Pancreas (tissue), 10 donors: ENCODE measurements around the gene CIROP. TPM values are rescaled to one million over a fixed set of nuclear protein-coding genes. Genes with fewer than 3 reads are reported as not detected.

ENCODE experiments used
- ATAC-seq, 4 donors: fragments of 200-7000 bp; cut with Tn5 transposase; one replicate each; pipeline versions ENCODE4 v1.8.0 to v1.9.1; 2020; ENCODE audit warnings: mild to moderate bottlenecking in 4 of 4, moderate library complexity in 4 of 4
- DNase-seq, 6 donors: peaks; one replicate each; pipeline ENCODE4 v3.0.0-alpha.2; 2020
- FAIRE-seq: peaks from 2 replicates; lab custom pipeline; 2012; peaks lifted over from hg19 to GRCh38; lab: Jason Lieb, UNC
- H3K27ac ChIP-seq, 4 donors: fragments of 200-600 bp; sonication (generic); 1 replicate in 3 of 4; 2 replicates in 1 of 4; pipeline versions ENCODE4 v1.5.0 to v1.8.0; 2020
- H3K27me3 ChIP-seq, 4 donors: fragments of 200-600 bp; one replicate each; pipeline ENCODE4 v1.8.0; 2021
- H3K36me3 ChIP-seq, 3 donors: fragments of 200-600 bp; sonication (generic) in 1 of 3; one replicate each; pipeline versions ENCODE4 v1.5.0 to v1.8.0; 2020 to 2021
- H3K4me1 ChIP-seq, 3 donors: fragments of 200-600 bp; one replicate each; pipeline ENCODE4 v1.8.0; 2021
- H3K4me3 ChIP-seq, 4 donors: fragments of 200-600 bp; sonication (generic) in 2 of 4; one replicate each; pipeline versions ENCODE4 v1.5.0 to v1.8.0; 2020 to 2021
- H3K9me3 ChIP-seq, 4 donors: fragments of 200-600 bp; one replicate each; pipeline ENCODE4 v1.8.0; 2021
- WGBS, 2 donors: extraction: QIAGEN DNeasy Blood & Tissue Kit; methylation state at CpG; one replicate each; pipeline ENCODE4 v1.1.7; 2013; 5-methylcytosine and 5-hydroxymethylcytosine counted together
- intact Hi-C, 3 donors: fragments of 100-400 bp; cut with DNase I; formaldehyde crosslinking; loops; one replicate each; pipeline versions ENCODE4 v1.11.1 to v1.14.2; 2022
- polyA plus RNA-seq, 2 donors: library from polyadenylated mRNA; stranded (reverse); fragments of 200-250 nt; gene quantifications; one replicate each; pipeline ENCODE4 v1.2.3, GENCODE V29; 2013
- total RNA-seq, 6 donors: library from RNA; stranded (reverse); fragmentation: NEBNext Ultra II Directional in 4 of 6; extraction: Animal tissue kit (Norgen Biotek cat#: 25700) in 4 of 6; gene quantifications; one replicate each; pipeline versions ENCODE4 v1.2.1 to v1.2.4, GENCODE V29; 2021 to 2023
- TF ChIP-seq, protein P1 (sequence below), 4 donors: fragments of 200-600 bp; sonication (generic) in 3 of 4; IDR thresholded peaks; one replicate each; pipeline versions ENCODE4 v1.5.0 to v1.8.0; 2021; ENCODE audit warnings: antibody characterized with exemption in 4 of 4
- donor health status: healthy with polysubstance abuse.
- donor health status: DM: no; HTN: no; CAD: no; lungs with moderate emphysema.
- donor health status: DM: no; HTN: no; CAD: no.
- donor health status: control.
- donor health status: control.
- donor health status: Bipolar disorder and iron deficiency.
- donor health status: DM: yes; HTN: yes; CAD: no.
- donor health status: DM: no; HTN: no; CAD: no.
- donor health status: DM: no; HTN: no; CAD: no.
- donor health status: DM: yes; HTN: yes; CAD: no.

CIROP gene
- total and polyA plus RNA-seq, 8 donors: not detected

GRCh38 chr14:23131482-23131881 lies 26.7 kb upstream of the CIROP start:
- no peak for ATAC-seq
- Histone ChIP-seq H3K9me3 (no peaks in the 10 kb centered on the region), H3K4me3 (no peak overlapping the region), H3K36me3 (no peaks in the 10 kb centered on the region), H3K27ac (no peak overlapping the region), H3K4me1 (no peaks in the 10 kb centered on the region), H3K27me3 (no peaks in the 10 kb centered on the region)
- TF ChIP-seq, protein P1, sequence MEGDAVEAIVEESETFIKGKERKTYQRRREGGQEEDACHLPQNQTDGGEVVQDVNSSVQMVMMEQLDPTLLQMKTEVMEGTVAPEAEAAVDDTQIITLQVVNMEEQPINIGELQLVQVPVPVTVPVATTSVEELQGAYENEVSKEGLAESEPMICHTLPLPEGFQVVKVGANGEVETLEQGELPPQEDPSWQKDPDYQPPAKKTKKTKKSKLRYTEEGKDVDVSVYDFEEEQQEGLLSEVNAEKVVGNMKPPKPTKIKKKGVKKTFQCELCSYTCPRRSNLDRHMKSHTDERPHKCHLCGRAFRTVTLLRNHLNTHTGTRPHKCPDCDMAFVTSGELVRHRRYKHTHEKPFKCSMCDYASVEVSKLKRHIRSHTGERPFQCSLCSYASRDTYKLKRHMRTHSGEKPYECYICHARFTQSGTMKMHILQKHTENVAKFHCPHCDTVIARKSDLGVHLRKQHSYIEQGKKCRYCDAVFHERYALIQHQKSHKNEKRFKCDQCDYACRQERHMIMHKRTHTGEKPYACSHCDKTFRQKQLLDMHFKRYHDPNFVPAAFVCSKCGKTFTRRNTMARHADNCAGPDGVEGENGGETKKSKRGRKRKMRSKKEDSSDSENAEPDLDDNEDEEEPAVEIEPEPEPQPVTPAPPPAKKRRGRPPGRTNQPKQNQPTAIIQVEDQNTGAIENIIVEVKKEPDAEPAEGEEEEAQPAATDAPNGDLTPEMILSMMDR (IDR thresholded peaks at IDR 0.05): no peak
- 92 to 95% methylated on average over 5 of the region's 5 CpGs for WGBS, 2 donors
- intact Hi-C loops: no loop called here
- peak in 1 of 6 donors; percentile 13 for DNase-seq
- no peak for FAIRE-seq

DNA sequence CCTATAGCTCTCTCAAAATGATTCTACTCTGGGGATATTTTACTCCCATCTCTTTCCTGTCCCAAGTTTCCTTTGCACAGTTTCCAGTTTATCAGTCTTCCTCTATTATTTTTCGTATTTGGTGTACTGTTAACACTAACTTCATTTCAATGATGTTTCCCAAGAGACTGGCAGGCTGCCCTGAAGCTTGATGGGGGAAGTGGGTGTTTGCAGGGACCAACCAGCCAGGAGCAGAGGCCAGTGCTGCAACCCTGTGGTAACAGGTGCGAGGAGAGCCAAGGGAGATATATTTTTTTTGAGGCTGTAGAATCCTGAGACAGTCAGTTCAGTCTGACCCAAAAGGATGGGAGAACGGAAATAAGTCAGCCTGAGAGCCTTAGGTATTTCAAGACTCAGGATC lies 26.1 kb upstream of the CIROP start:
- WGBS, 2 donors: 72 to 78% methylated on average over 3 of the region's 3 CpGs
- DNase-seq (peak in 1 of 6 donors; percentile 12), ATAC-seq (no peak), FAIRE-seq (no peak)
- Histone ChIP-seq H3K27me3 (no peaks in the 10 kb centered on the region), H3K4me3 (no peak overlapping the region), H3K36me3 (no peaks in the 10 kb centered on the region), H3K9me3 (no peaks in the 10 kb centered on the region), H3K4me1 (no peaks in the 10 kb centered on the region), H3K27ac (no peak overlapping the region)
- intact Hi-C loops: no loop called here
- TF ChIP-seq, protein P1 (IDR thresholded peaks at IDR 0.05): no peak

DNA sequence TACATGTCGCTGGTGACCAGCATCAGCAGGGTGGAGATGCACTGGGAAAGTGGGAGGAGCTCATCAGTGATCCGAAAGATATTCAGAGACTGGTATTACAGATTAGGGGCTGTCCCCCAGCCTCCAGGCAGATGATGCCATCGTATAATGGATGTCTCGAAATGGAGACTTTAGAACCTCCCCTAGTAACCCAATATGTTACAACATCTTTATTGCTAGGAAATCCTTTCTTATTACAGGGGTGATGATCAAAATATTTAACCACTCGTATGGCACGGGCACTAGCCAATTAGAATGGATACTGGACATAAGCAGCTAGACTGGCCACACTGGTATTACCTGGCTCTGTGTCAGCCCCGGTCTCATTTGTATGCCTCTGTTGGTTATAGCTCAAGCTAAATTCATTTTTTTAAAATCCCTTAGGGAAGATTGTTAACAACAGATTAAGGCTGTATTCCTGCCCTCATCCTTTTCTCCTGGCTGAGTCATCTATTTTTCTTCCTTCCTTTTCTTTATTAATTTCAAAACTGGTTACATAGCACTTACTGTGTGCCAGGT lies 25.0 kb upstream of the CIROP start:
- H3K9me3 ChIP-seq: no peaks in the 10 kb centered on the region
- no peak for FAIRE-seq
- no peak for ATAC-seq
- H3K36me3 ChIP-seq: no peaks in the 10 kb centered on the region
- no peak for DNase-seq
- intact Hi-C loops: loop anchor here in 1 of 3 donors (10.0 kb wide), 1 partner anchor 55 kb away; the partner anchor contains the start of gene SLC7A8
- no peak overlapping the region for H3K4me3 ChIP-seq
- no peaks in the 10 kb centered on the region for H3K27me3 ChIP-seq
- TF ChIP-seq, protein P1 (IDR thresholded peaks at IDR 0.05): no peak
- 92 to 94% methylated on average over 7 of the region's 7 CpGs for WGBS, 2 donors
- no peaks in the 10 kb centered on the region for H3K4me1 ChIP-seq
- no peak overlapping the region for H3K27ac ChIP-seq

DNA sequence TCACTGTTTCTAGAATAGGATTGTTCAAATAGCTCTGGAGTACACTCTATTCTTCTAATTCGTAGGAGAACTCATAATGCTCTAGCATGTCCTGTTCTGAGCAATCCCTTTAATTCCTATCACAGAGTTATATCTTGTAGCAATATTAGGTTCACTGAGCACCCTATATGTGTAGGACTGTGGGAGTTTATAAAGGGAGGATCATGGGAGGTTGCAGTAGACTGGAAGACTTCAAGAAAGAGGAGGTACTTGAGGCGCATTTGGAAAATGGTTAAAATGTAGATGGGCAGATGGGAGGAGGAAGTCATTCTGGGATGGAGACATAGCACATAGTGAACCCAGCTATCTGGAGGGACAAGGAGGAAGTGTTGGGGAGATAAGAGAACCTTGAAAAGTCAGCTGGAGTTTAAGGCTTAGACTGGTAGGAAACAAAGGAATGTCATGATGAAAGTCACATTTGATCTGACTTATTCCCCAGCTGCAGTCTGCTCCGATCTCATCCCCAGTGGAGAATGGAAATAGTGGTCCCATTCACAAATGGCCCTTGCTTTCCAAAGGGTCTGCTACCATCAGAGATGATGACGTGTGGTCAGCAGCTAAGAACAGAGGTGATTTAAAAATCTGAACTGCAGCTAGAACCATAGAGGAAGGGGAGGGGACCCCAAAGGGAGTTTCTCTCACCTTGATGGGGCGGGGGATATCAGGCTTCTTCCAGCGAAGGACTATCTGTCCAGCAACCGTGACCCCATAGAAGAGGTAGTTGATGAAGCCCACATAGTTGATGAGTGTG lies 24.4 kb upstream of the CIROP start:
- ATAC-seq: no peak
- H3K27ac ChIP-seq: no peak overlapping the region

More for the DNA sequence above, 24.4 kb upstream of the CIROP start:
- Histone ChIP-seq H3K4me3 (no peak overlapping the region), H3K9me3 (no peaks in the 10 kb centered on the region), H3K27me3 (no peaks in the 10 kb centered on the region), H3K36me3 (no peaks in the 10 kb centered on the region), H3K4me1 (no peaks in the 10 kb centered on the region)
- TF ChIP-seq, protein P1 (IDR thresholded peaks at IDR 0.05): no peak
- 92% methylated on average over 7 of the region's 7 CpGs for WGBS, 2 donors
- intact Hi-C loops: loop anchor here in 1 of 3 donors (10.0 kb wide), 1 partner anchor 56 kb away; the partner anchor contains the start of gene SLC7A8
- no peak for FAIRE-seq
- no peak for DNase-seq
